HepG2 (cell line): Measurements from ENCODE around the gene KTN1. TPM values are rescaled to one million over a fixed set of nuclear protein-coding genes. Genes with fewer than 3 reads are reported as not detected.
A peak's percentile ranks its signal among the peaks of the same experiment; 100 is the strongest.

Experiments used
- BCL3 ChIP-seq: sonication (generic); formaldehyde crosslinking; IDR thresholded peaks from 2 replicates; pipeline ENCODE4 v1.5.1; 2020; ENCODE audit warnings: mild to moderate bottlenecking, missing genetic modification reagents, moderate library complexity
- BCL6 ChIP-seq: IDR thresholded peaks from 2 replicates; pipeline ENCODE4 v1.6.1; 2016; ENCODE audit warnings: missing genetic modification reagents, missing compliant biosample characterization
- E2F2 ChIP-seq: sonication (generic); formaldehyde crosslinking; IDR thresholded peaks from 2 replicates; pipeline ENCODE4 v1.4.0; 2020; ENCODE audit warnings: missing genetic modification reagents, borderline replicate concordance
- EEA1 ChIP-seq: sonication (generic); formaldehyde crosslinking; IDR thresholded peaks from 2 replicates; pipeline ENCODE4 v1.5.1; 2020; ENCODE audit warnings: mild to moderate bottlenecking, missing genetic modification reagents, borderline replicate concordance
- FOXP1 ChIP-seq, 2 experiments: fragments of 450-650 bp in 1 of 2; IDR thresholded peaks; 2 replicates each; pipeline ENCODE4 v1.6.1; 2017 to 2018; ENCODE audit warnings: antibody characterized with exemption in 1 of 2
- IRF9 ChIP-seq: sonication (generic); formaldehyde crosslinking; IDR thresholded peaks from 2 replicates; pipeline ENCODE4 v1.8.0; 2022; ENCODE audit warnings: missing genetic modification reagents, mild to moderate bottlenecking, borderline replicate concordance
- JUND ChIP-seq: sonication (generic); formaldehyde crosslinking; IDR thresholded peaks from 2 replicates; pipeline ENCODE4 v1.8.0; 2022; ENCODE audit warnings: mild to moderate bottlenecking, missing genetic modification reagents
- KDM4B ChIP-seq: sonication (generic); formaldehyde crosslinking; IDR thresholded peaks from 2 replicates; pipeline ENCODE4 v1.4.0; 2020; ENCODE audit warnings: missing genetic modification reagents
- MATR3 ChIP-seq: sonication (generic); formaldehyde crosslinking; IDR thresholded peaks from 2 replicates; pipeline ENCODE4 v1.4.0; 2020; ENCODE audit warnings: missing genetic modification reagents
- MZF1 ChIP-seq: sonication (generic); formaldehyde crosslinking; IDR thresholded peaks from 2 replicates; pipeline ENCODE4 v1.8.1; 2023; ENCODE audit warnings: mild to moderate bottlenecking, missing genetic modification reagents, borderline replicate concordance
- NCOA5 ChIP-seq: sonication (generic); formaldehyde crosslinking; IDR thresholded peaks from 2 replicates; pipeline ENCODE4 v1.4.0; 2020; ENCODE audit warnings: missing genetic modification reagents
- NCOR1 ChIP-seq: fragments of 200-600 bp; sonication (generic); IDR thresholded peaks from 2 replicates; pipeline ENCODE4 v1.7.0; 2017; ENCODE audit warnings: antibody characterized with exemption, low read length, borderline replicate concordance
- SMAD1 ChIP-seq: sonication (generic); formaldehyde crosslinking; IDR thresholded peaks from 2 replicates; pipeline ENCODE4 v1.4.0; 2020; ENCODE audit warnings: missing genetic modification reagents, low read depth, mild to moderate bottlenecking, borderline replicate concordance
- THAP11 ChIP-seq: IDR thresholded peaks from 2 replicates; pipeline ENCODE4 v1.6.1; 2016; ENCODE audit warnings: missing biosample characterization, missing genetic modification reagents
- ZBTB10 ChIP-seq: sonication (generic); formaldehyde crosslinking; IDR thresholded peaks from 2 replicates; pipeline ENCODE4 v1.4.0; 2020; ENCODE audit warnings: missing genetic modification reagents, borderline replicate concordance
- ZBTB25 ChIP-seq: IDR thresholded peaks from 2 replicates; pipeline ENCODE4 v1.6.1; 2018; ENCODE audit warnings: missing genetic modification reagents
- ZNF263 ChIP-seq: sonication (generic); formaldehyde crosslinking; IDR thresholded peaks from 2 replicates; pipeline ENCODE4 v1.4.0; 2020; ENCODE audit warnings: missing genetic modification reagents
- ZNF354B ChIP-seq: sonication (generic); formaldehyde crosslinking; IDR thresholded peaks from 2 replicates; pipeline ENCODE4 v1.8.0; 2022; ENCODE audit warnings: mild to moderate bottlenecking, missing genetic modification reagents
- ZNF367 ChIP-seq: sonication (generic); formaldehyde crosslinking; IDR thresholded peaks from 2 replicates; pipeline ENCODE4 v1.4.0; 2020; ENCODE audit warnings: missing genetic modification reagents, borderline replicate concordance
- ZNF777 ChIP-seq: sonication (generic); formaldehyde crosslinking; IDR thresholded peaks from 2 replicates; pipeline ENCODE4 v1.4.0; 2020; ENCODE audit warnings: missing genetic modification reagents
- ZNF792 ChIP-seq: IDR thresholded peaks from 2 replicates; pipeline ENCODE4 v1.6.1; 2016
- ZNF883 ChIP-seq: sonication (generic); formaldehyde crosslinking; IDR thresholded peaks from 2 replicates; pipeline ENCODE4 v1.5.1; 2020; ENCODE audit warnings: mild to moderate bottlenecking, missing genetic modification reagents; ENCODE audit errors: not compliant biosample characterization
- ZSCAN9 ChIP-seq: IDR thresholded peaks from 2 replicates; pipeline ENCODE4 v1.6.1; 2016; ENCODE audit warnings: borderline replicate concordance
- polyA plus RNA-seq, 8 experiments: library from polyadenylated mRNA; depleted of rRNA in 3 of 8; stranded (reverse) in 7 of 8; unstranded in 1 of 8; fragments of >200 nt; fragmentation: Illumina TruSeq in 4 of 8; extraction: Trizol in 4 of 8; gene quantifications; 2 replicates each; pipeline versions ENCODE4 v1.2.1 to v1.2.3, GENCODE V29; 2011 to 2016; ENCODE audit warnings: low read depth in 4 of 8, missing spikeins in 1 of 8, mixed read lengths in 1 of 8; ENCODE audit not compliant: insufficient read depth in 1 of 8
- total RNA-seq, 5 experiments: library from RNA; depleted of rRNA; stranded (reverse); fragments of >200 nt; fragmentation: Illumina TruSeq; extraction: Trizol; gene quantifications; 2 replicates each; pipeline ENCODE4 v1.2.3, GENCODE V29; 2016; ENCODE audit warnings: low read depth in 1 of 5

KTN1 gene
- total and polyA plus RNA-seq, 2 of the 13 experiments (the other 11 are each of a cell fraction or from before 2014, with no cell fraction given), result 60.6 to 169 TPM

GRCh38 chr14:55579724-55580469 is at the start of gene KTN1 (continued):
- no peak for TF ChIP-seq SMAD1
- no peak; the same call in 1 of the 2 replicates for TF ChIP-seq THAP11 (CRISPR knock-in tag)
- peak; percentile 21; the same call in 1 of the 2 replicates for TF ChIP-seq ZNF263
- TF ChIP-seq FOXP1 (IDR thresholded peaks at IDR 0.05), result no peak
- no peak for TF ChIP-seq FOXP1 (CRISPR knock-in tag; IDR thresholded peaks at IDR 0.05)
- no peak for TF ChIP-seq JUND (CRISPR knock-in tag)
- TF ChIP-seq ZNF354B (CRISPR knock-in tag), result no peak
- no peak for TF ChIP-seq KDM4B
- no peak for TF ChIP-seq MATR3 (CRISPR knock-in tag)
- TF ChIP-seq ZNF777 (CRISPR knock-in tag), result no peak; the same call in 1 of the 2 replicates
- no peak for TF ChIP-seq IRF9 (CRISPR knock-in tag)
- TF ChIP-seq NCOR1, result no peak; the same call in 1 of the 2 replicates
- TF ChIP-seq ZNF367 (CRISPR knock-in tag), result no peak
- TF ChIP-seq MZF1, result no peak
- peak; percentile 63; the same call in 1 of the 2 replicates for TF ChIP-seq ZBTB25 (CRISPR knock-in tag)
- peak; percentile 37; the same call in 1 of the 2 replicates for TF ChIP-seq BCL6 (CRISPR knock-in tag)
- peak; percentile 72; the same call in 1 of the 2 replicates for TF ChIP-seq BCL3 (CRISPR knock-in tag)
- no peak for TF ChIP-seq NCOA5 (CRISPR knock-in tag)
- TF ChIP-seq ZBTB10 (CRISPR knock-in tag), result no peak
- no peak for TF ChIP-seq EEA1 (CRISPR knock-in tag)
- TF ChIP-seq ZNF883 (CRISPR knock-in tag), result no peak
- no peak for TF ChIP-seq E2F2 (CRISPR knock-in tag)
- 0 out of 2 replicates have a peak, but pooled peaks have one; percentile 46 for TF ChIP-seq ZNF792 (CRISPR knock-in tag)
- 0 out of 2 replicates have a peak, but pooled peaks have one; percentile 45 for TF ChIP-seq ZSCAN9 (CRISPR knock-in tag)
